GM23338 (cell line): ENCODE results near the gene FADD. TPM values are rescaled to one million over a fixed set of nuclear protein-coding genes. Genes with fewer than 3 reads are reported as not detected.

Source experiments
- ATAC-seq: fragments of 200-7000 bp; cut with Tn5 transposase; 3 replicates; pipeline ENCODE4 v1.9.1; 2020
- DNase-seq: peaks from one replicate; pipeline ENCODE4 v3.0.0-alpha.2; 2015; ENCODE audit warnings: low spot score
- H2AFZ ChIP-seq: fragments of 200-600 bp; sonication (generic); 2 replicates; pipeline ENCODE4 v1.8.0; 2016; ENCODE audit warnings: antibody characterized with exemption, mild to moderate bottlenecking, moderate library complexity
- H3F3A ChIP-seq: fragments of 200-600 bp; sonication (generic); replicated peaks from 2 replicates; pipeline ENCODE4 v1.8.0; 2017; ENCODE audit warnings: antibody characterized with exemption, mixed run types, low read depth
- H3K27ac ChIP-seq: fragments of 200-600 bp; sonication (generic); 2 replicates; pipeline ENCODE4 v1.6.1; 2016; ENCODE audit warnings: low read depth
- H3K27me3 ChIP-seq: fragments of 200-600 bp; sonication (generic); 2 replicates; pipeline ENCODE4 v1.8.0; 2016; ENCODE audit warnings: mild to moderate bottlenecking, mixed run types, moderate library complexity; ENCODE audit not compliant: insufficient read depth
- H3K36me3 ChIP-seq: fragments of 200-600 bp; sonication (generic); 2 replicates; pipeline ENCODE4 v1.8.0; 2016; ENCODE audit warnings: mild to moderate bottlenecking; ENCODE audit not compliant: insufficient read depth
- H3K4me1 ChIP-seq: fragments of 200-600 bp; sonication (generic); 2 replicates; pipeline ENCODE4 v1.8.0; 2016; ENCODE audit warnings: mild to moderate bottlenecking, moderate library complexity; ENCODE audit not compliant: insufficient read depth
- H3K4me2 ChIP-seq: fragments of 200-600 bp; sonication (generic); 2 replicates; pipeline ENCODE4 v1.7.1; 2017; ENCODE audit warnings: mixed run types
- H3K4me3 ChIP-seq: fragments of 200-600 bp; sonication (generic); 2 replicates; pipeline ENCODE4 v1.6.1; 2016; ENCODE audit warnings: mixed run types
- H3K79me2 ChIP-seq: fragments of 200-600 bp; sonication (generic); replicated peaks from 2 replicates; pipeline ENCODE4 v1.8.0; 2017; ENCODE audit warnings: mild to moderate bottlenecking; ENCODE audit not compliant: insufficient read depth
- H3K9me2 ChIP-seq: fragments of 200-600 bp; sonication (generic); 2 replicates; pipeline ENCODE4 v1.8.0; 2017; ENCODE audit not compliant: insufficient read depth
- H4K20me1 ChIP-seq: fragments of 200-600 bp; sonication (generic); replicated peaks from 2 replicates; pipeline ENCODE4 v1.8.0; 2017; ENCODE audit warnings: mild to moderate bottlenecking; ENCODE audit not compliant: insufficient read depth
- H3K27ac Mint-ChIP-seq: 2 replicates; pipeline ENCODE4 v1.8.0; 2020; ENCODE audit warnings: inconsistent platforms, mild to moderate bottlenecking, moderate library complexity, mixed read lengths
- H3K27me3 Mint-ChIP-seq: 3 replicates; pipeline ENCODE4 v1.8.0; 2022; ENCODE audit warnings: low read depth, mild to moderate bottlenecking, moderate library complexity, mixed read lengths, inconsistent platforms; ENCODE audit not compliant: insufficient read depth, poor library complexity
- H3K36me3 Mint-ChIP-seq: 3 replicates; pipeline ENCODE4 v1.8.0; 2021; ENCODE audit warnings: low read depth, mild to moderate bottlenecking, inconsistent platforms, moderate library complexity, mixed read lengths
- H3K4me1 Mint-ChIP-seq: 3 replicates; pipeline ENCODE4 v1.8.0; 2020; ENCODE audit warnings: mild to moderate bottlenecking, inconsistent platforms, mixed read lengths
- H3K4me3 Mint-ChIP-seq: 3 replicates; pipeline ENCODE4 v1.8.0; 2021; ENCODE audit warnings: moderate library complexity, mild to moderate bottlenecking, inconsistent platforms, mixed read lengths
- H3K9me3 Mint-ChIP-seq: 3 replicates; pipeline ENCODE4 v1.8.0; 2020; ENCODE audit warnings: moderate library complexity, mild to moderate bottlenecking, inconsistent platforms, mixed read lengths
- EZH2phosphoT487 ChIP-seq: fragments of 200-600 bp; sonication (generic); IDR thresholded peaks from one replicate; pipeline ENCODE4 v1.8.1; 2018; ENCODE audit warnings: antibody characterized with exemption; ENCODE audit not compliant: unreplicated experiment
- NANOG ChIP-seq: IDR thresholded peaks from 2 replicates; pipeline ENCODE4 v1.6.1; 2016; ENCODE audit warnings: antibody characterized with exemption, borderline replicate concordance
- ZNF331 ChIP-seq: fragments of 250-450 bp; sonication (Bioruptor Pico); IDR thresholded peaks from 2 replicates; pipeline ENCODE4 v1.5.0; 2020; ENCODE audit warnings: low read depth, mild to moderate bottlenecking, moderate library complexity
- polyA plus RNA-seq: library from polyadenylated mRNA; unstranded; fragments of >200 nt; fragmentation: Nextera tagmentation; extraction: Ambion mirVana; gene quantifications from 2 replicates; pipeline ENCODE4 v1.2.1, GENCODE V29; 2016
- total RNA-seq: library from RNA; depleted of rRNA; stranded (reverse); fragments of >200 nt; shearing (Covaris generic); gene quantifications from 2 replicates; pipeline ENCODE4 v1.2.3, GENCODE V29; 2014
- TF ChIP-seq, protein P1 (sequence below), 2 experiments: fragments of 200-600 bp in 1 of 2; sonication (generic) in 1 of 2; conservative IDR thresholded peaks; 2 replicates each; pipeline versions ENCODE4 v1.5.1 to v1.6.1; 2016 to 2017; ENCODE audit warnings: antibody characterized with exemption in 2 of 2, low read depth in 2 of 2, mild to moderate bottlenecking in 2 of 2, moderate library complexity in 1 of 2
- TF ChIP-seq, protein P2 (sequence below): fragments of 250-450 bp; sonication (Bioruptor Pico); IDR thresholded peaks from 2 replicates; pipeline ENCODE4 v1.5.0; 2020; ENCODE audit warnings: mild to moderate bottlenecking, moderate library complexity

FADD gene
- total and polyA plus RNA-seq, 2 experiments from 2014 or later, result 19.7 to 65.8 TPM

DNA sequence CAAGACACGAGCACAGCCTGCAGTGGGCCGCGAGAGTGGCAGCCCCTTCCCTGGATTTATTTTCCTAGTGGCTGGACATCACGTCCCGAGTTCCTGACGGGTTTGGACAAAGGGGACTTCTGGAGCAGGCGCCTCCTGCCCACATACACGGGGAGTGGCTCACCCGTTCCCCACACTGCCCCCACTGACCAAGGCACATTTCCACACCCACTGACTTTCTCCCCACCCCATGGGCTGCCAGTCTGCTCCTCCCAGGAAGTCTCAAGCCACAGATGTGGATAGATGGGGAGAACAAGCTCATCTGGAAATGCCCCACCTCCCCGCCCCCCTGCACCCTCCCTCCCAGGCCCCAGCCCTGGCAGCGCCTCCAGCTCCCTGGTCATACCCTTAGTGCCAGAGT is 34.0 kb upstream of the FADD start:
- Histone ChIP-seq H3K4me3 (no peak overlapping the region), H3K4me2 (no peak overlapping the region), H2AFZ (no peak overlapping the region), H4K20me1 (no peaks in the 10 kb centered on the region), H3K27ac (no peak overlapping the region), H3F3A (no peaks in the 10 kb centered on the region), H3K79me2 (no peaks in the 10 kb centered on the region), H3K36me3 (no peaks in the 10 kb centered on the region), H3K27me3 (no peaks in the 10 kb centered on the region), H3K4me1 (no peaks in the 10 kb centered on the region), H3K9me2 (no peaks in the 10 kb centered on the region)
- Mint-ChIP-seq H3K27ac (no peak overlapping the region), H3K27me3 (peaks cover 9% of the 10 kb centered on the region), H3K36me3 (no peaks in the 10 kb centered on the region), H3K4me1 (no peaks in the 10 kb centered on the region; the same call in 2 of the 3 replicates), H3K9me3 (no peaks in the 10 kb centered on the region), H3K4me3 (no peak overlapping the region)
- TF ChIP-seq ZNF331 (CRISPR knock-in tag) (no peak), NANOG (no peak), EZH2phosphoT487 (no peak)
- TF ChIP-seq, protein P1, sequence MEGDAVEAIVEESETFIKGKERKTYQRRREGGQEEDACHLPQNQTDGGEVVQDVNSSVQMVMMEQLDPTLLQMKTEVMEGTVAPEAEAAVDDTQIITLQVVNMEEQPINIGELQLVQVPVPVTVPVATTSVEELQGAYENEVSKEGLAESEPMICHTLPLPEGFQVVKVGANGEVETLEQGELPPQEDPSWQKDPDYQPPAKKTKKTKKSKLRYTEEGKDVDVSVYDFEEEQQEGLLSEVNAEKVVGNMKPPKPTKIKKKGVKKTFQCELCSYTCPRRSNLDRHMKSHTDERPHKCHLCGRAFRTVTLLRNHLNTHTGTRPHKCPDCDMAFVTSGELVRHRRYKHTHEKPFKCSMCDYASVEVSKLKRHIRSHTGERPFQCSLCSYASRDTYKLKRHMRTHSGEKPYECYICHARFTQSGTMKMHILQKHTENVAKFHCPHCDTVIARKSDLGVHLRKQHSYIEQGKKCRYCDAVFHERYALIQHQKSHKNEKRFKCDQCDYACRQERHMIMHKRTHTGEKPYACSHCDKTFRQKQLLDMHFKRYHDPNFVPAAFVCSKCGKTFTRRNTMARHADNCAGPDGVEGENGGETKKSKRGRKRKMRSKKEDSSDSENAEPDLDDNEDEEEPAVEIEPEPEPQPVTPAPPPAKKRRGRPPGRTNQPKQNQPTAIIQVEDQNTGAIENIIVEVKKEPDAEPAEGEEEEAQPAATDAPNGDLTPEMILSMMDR (conservative IDR thresholded peaks at IDR 0.05; ENCODE audit: low read depth in 2 of 2), result no peak
- TF ChIP-seq, protein P2, sequence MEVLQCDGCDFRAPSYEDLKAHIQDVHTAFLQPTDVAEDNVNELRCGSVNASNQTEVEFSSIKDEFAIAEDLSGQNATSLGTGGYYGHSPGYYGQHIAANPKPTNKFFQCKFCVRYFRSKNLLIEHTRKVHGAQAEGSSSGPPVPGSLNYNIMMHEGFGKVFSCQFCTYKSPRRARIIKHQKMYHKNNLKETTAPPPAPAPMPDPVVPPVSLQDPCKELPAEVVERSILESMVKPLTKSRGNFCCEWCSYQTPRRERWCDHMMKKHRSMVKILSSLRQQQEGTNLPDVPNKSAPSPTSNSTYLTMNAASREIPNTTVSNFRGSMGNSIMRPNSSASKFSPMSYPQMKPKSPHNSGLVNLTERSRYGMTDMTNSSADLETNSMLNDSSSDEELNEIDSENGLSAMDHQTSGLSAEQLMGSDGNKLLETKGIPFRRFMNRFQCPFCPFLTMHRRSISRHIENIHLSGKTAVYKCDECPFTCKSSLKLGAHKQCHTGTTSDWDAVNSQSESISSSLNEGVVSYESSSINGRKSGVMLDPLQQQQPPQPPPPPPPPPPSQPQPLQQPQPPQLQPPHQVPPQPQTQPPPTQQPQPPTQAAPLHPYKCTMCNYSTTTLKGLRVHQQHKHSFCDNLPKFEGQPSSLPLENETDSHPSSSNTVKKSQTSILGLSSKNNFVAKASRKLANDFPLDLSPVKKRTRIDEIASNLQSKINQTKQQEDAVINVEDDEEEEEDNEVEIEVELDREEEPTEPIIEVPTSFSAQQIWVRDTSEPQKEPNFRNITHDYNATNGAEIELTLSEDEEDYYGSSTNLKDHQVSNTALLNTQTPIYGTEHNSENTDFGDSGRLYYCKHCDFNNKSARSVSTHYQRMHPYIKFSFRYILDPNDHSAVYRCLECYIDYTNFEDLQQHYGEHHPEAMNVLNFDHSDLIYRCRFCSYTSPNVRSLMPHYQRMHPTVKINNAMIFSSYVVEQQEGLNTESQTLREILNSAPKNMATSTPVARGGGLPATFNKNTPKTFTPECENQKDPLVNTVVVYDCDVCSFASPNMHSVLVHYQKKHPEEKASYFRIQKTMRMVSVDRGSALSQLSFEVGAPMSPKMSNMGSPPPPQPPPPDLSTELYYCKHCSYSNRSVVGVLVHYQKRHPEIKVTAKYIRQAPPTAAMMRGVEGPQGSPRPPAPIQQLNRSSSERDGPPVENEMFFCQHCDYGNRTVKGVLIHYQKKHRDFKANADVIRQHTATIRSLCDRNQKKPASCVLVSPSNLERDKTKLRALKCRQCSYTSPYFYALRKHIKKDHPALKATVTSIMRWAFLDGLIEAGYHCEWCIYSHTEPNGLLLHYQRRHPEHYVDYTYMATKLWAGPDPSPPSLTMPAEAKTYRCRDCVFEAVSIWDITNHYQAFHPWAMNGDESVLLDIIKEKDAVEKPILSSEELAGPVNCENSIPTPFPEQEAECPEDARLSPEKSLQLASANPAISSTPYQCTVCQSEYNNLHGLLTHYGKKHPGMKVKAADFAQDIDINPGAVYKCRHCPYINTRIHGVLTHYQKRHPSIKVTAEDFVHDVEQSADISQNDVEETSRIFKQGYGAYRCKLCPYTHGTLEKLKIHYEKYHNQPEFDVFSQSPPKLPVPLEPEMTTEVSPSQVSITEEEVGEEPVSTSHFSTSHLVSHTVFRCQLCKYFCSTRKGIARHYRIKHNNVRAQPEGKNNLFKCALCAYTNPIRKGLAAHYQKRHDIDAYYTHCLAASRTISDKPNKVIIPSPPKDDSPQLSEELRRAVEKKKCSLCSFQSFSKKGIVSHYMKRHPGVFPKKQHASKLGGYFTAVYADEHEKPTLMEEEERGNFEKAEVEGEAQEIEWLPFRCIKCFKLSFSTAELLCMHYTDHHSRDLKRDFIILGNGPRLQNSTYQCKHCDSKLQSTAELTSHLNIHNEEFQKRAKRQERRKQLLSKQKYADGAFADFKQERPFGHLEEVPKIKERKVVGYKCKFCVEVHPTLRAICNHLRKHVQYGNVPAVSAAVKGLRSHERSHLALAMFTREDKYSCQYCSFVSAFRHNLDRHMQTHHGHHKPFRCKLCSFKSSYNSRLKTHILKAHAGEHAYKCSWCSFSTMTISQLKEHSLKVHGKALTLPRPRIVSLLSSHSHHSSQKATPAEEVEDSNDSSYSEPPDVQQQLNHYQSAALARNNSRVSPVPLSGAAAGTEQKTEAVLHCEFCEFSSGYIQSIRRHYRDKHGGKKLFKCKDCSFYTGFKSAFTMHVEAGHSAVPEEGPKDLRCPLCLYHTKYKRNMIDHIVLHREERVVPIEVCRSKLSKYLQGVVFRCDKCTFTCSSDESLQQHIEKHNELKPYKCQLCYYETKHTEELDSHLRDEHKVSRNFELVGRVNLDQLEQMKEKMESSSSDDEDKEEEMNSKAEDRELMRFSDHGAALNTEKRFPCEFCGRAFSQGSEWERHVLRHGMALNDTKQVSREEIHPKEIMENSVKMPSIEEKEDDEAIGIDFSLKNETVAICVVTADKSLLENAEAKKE (CRISPR knock-in tag), result no peak
- DNase-seq (no peak), ATAC-seq (no peak)
